Stimulated activated CD8-positive, alpha-beta memory T cell treated with anti-CD3 and anti-CD28 coated beads, Interleukin-12 subunit alpha, Interleukin-12 subunit beta, amount 100 ng/mL, for 24 hours (primary cell): ENCODE measurements around the gene FCER1A.

Experiments
- DNase-seq: peaks from one replicate; pipeline ENCODE4 v3.0.0-alpha.2; 2020; ENCODE audit errors: extremely low read depth

The FCER1A gene

GRCh38 chr1:159352436-159352835 is 50.3 kb downstream of the FCER1A start:
- DNase-seq, result no peak
